ENCODE measurements around the gene TMEM37.

Gene TMEM37

GRCh38 chr2:119433636-119434327, 2.1 kb downstream of the TMEM37 start:
- DNase-seq (ENCODE audit: low read depth, low spot score) = no peak

- no peak for DNase-seq (ENCODE audit: low read depth, low spot score)
Measured at GRCh38 chr2:119434664-119435063, 3.0 kb downstream of the TMEM37 start.

- DNase-seq (ENCODE audit: low read depth, low spot score) = no peak
Measured at GRCh38 chr2:119435081-119435952, 3.7 kb downstream of the TMEM37 start.

- no peak for DNase-seq (ENCODE audit: low read depth, low spot score)
Measured at GRCh38 chr2:119435953-119436297, 4.3 kb downstream of the TMEM37 start.

GRCh38 chr2:119436993-119437772, 5.5 kb downstream of the TMEM37 start:
- no peak for DNase-seq (ENCODE audit: low read depth, low spot score)

- DNase-seq (ENCODE audit: low read depth, low spot score) = no peak
Measured at GRCh38 chr2:119438128-119438656, 6.5 kb downstream of the TMEM37 start.

- DNase-seq (ENCODE audit: low read depth, low spot score) = no peak
Measured at GRCh38 chr2:119438726-119439284, 7.2 kb downstream of the TMEM37 start.

- DNase-seq (ENCODE audit: low read depth, low spot score) = no peak
Measured at GRCh38 chr2:119439574-119440500, 8.2 kb downstream of the TMEM37 start.

- no peak for DNase-seq (ENCODE audit: low read depth, low spot score)
Measured at GRCh38 chr2:119440501-119440870, 8.8 kb downstream of the TMEM37 start.

- DNase-seq (ENCODE audit: low read depth, low spot score) = no peak
Measured at GRCh38 chr2:119440873-119441272, 9.2 kb downstream of the TMEM37 start.

- DNase-seq (ENCODE audit: low read depth, low spot score) = no peak
Measured at GRCh38 chr2:119441376-119442225, 9.9 kb downstream of the TMEM37 start.

- no peak for DNase-seq (ENCODE audit: low read depth, low spot score)
Measured at GRCh38 chr2:119442226-119442619, 10.6 kb downstream of the TMEM37 start.

- DNase-seq (ENCODE audit: low read depth, low spot score) = no peak
Measured at GRCh38 chr2:119442850-119443249, 11.2 kb downstream of the TMEM37 start.

- DNase-seq (ENCODE audit: low read depth, low spot score) = no peak
Measured at GRCh38 chr2:119446037-119446436, 14.4 kb downstream of the TMEM37 start.

- DNase-seq (ENCODE audit: low read depth, low spot score) = no peak
Measured at GRCh38 chr2:119448427-119449141, 16.9 kb downstream of the TMEM37 start.

GRCh38 chr2:119449521-119449920, 17.9 kb downstream of the TMEM37 start:
- no peak for DNase-seq (ENCODE audit: low read depth, low spot score)

- DNase-seq (ENCODE audit: low read depth, low spot score) = no peak
Measured at GRCh38 chr2:119451336-119452050, 19.8 kb downstream of the TMEM37 start.

- no peak for DNase-seq (ENCODE audit: low read depth, low spot score)
Measured at GRCh38 chr2:119453972-119454593, 22.4 kb downstream of the TMEM37 start.
